ENCODE measurements around the gene GPR37L1. TPM values are rescaled to one million over a fixed set of nuclear protein-coding genes. Genes with fewer than 3 reads are reported as not detected.
"Not testable (repeated sequence)": the region's sequence is repeated elsewhere in the genome, so short reads cannot be mapped to it uniquely, and the experiment has no call there.

GPR37L1 gene
- total and polyA plus RNA-seq, 4 donors: 3.1 to 9.7 (median 6.6) TPM

DNA sequence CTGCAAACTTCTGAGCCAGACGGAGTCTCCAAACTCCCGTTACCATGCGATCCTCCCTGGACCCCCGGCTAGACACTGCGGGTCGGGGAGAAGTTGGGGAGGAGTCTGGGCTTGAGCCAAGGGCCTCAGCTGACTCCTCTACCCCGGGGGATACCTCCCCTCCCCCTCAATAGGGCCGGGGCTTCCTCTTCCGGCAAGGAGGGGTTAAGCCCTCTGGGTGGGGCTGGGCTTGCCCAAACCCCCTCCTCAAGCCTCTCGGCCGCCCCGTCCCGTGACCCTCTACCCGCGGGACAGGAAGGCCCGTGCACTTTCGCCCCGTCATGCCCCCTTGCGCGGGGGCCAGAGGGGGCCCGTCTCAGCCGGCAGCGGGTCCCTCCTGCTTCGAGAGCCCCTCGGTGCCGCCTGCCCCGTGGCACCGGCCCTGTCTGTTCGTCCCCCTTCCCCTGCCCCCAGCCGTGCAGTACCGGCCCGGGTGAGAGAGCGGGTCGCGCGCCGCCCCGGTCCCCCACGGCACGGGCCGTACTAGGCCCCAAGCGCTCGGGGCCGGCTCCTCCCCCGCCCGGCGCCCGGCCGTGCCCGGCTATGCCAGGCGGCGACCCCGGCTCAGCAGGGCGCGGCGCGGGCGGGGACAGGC lies 21.2 kb downstream of the GPR37L1 start:
- 0% methylated on average over 51 of the region's 58 CpGs for WGBS (ENCODE audit: insufficient coverage)
- H3K4me1 ChIP-seq (ENCODE audit: control insufficient read depth, insufficient read depth, low read length): peaks cover 45% of the 10 kb centered on the region
- H3K36me3 ChIP-seq (ENCODE audit: control insufficient read depth, insufficient read depth, low read length): peaks cover 17% of the 10 kb centered on the region

DNA sequence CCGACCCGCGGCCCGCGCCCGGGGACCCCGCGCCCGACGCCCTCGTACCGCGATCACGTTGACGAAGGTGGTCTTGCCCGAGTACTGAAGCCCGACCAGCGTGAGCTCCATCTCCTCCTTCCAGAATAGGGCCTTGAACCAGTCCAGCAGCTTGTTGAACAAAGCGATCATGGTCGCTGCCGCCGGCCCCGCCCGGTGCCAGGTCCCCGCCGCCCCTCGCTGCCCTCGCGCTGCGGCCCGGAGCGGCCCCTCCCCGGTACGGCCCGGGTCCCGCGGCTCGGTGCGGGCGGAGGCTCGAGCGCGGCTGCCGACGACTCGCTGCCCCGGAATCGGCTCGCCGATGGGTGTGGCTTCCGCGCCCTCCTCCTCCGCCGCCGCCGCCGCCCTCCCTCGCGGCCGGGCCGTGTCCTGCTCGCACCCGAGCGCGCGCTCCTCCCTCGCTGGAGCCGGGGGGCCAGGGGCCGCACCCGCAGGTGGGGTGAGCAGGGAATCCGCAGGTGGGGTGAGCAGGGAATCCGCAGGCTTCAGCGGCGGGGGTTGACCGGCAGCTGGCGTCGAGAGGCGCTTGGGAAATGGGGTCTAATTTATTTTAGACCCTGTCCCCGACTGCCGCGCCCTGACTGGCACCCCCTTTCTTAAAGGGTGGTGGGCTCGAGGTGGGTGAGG lies 21.8 kb downstream of the GPR37L1 start, which contains the start of gene ARL8A:
ARL8A (minus strand) TSS at position 336 of the 666 bp plus-strand sequence; CDS start at position 171, 165 bp downstream.
- DNase-seq (ENCODE audit: low read depth in 4 of 6, low spot score in 6 of 6): peak in 2 of 6 donors; percentile 86 to 87
- peak within 1 kb of the TSS; percentile 92 for H3K27ac ChIP-seq (ENCODE audit: low read depth, low read length)
- no peaks in the 10 kb centered on the region for H3K9me3 ChIP-seq (ENCODE audit: control insufficient read depth, insufficient read depth, low read length)
- H3K36me3 ChIP-seq (ENCODE audit: control insufficient read depth, insufficient read depth, low read length): peaks cover 16% of the 10 kb centered on the region
- peaks cover 42% of the 10 kb centered on the region for H3K4me1 ChIP-seq (ENCODE audit: control insufficient read depth, insufficient read depth, low read length)
- H3K27me3 ChIP-seq (ENCODE audit: control insufficient read depth, insufficient read depth, low read length): no peaks in the 10 kb centered on the region
- 0% methylated on average over 80 of the region's 82 CpGs for WGBS (ENCODE audit: insufficient coverage)
- peak within 1 kb of the TSS; percentile 88 for H3K4me3 ChIP-seq (ENCODE audit: low read depth, low read length)

More for the DNA sequence above, 21.2 kb downstream of the GPR37L1 start:
- Histone ChIP-seq H3K27me3 (ENCODE audit: control insufficient read depth, insufficient read depth, low read length) (no peaks in the 10 kb centered on the region), H3K4me3 (ENCODE audit: low read depth, low read length) (peak overlapping the region; percentile 88), H3K9me3 (ENCODE audit: control insufficient read depth, insufficient read depth, low read length) (no peaks in the 10 kb centered on the region), H3K27ac (ENCODE audit: low read depth, low read length) (peak overlapping the region; percentile 87)
- DNase-seq (ENCODE audit: low read depth in 4 of 6, low spot score in 6 of 6): peak in 2 of 6 donors; percentile 77 to 85

DNA sequence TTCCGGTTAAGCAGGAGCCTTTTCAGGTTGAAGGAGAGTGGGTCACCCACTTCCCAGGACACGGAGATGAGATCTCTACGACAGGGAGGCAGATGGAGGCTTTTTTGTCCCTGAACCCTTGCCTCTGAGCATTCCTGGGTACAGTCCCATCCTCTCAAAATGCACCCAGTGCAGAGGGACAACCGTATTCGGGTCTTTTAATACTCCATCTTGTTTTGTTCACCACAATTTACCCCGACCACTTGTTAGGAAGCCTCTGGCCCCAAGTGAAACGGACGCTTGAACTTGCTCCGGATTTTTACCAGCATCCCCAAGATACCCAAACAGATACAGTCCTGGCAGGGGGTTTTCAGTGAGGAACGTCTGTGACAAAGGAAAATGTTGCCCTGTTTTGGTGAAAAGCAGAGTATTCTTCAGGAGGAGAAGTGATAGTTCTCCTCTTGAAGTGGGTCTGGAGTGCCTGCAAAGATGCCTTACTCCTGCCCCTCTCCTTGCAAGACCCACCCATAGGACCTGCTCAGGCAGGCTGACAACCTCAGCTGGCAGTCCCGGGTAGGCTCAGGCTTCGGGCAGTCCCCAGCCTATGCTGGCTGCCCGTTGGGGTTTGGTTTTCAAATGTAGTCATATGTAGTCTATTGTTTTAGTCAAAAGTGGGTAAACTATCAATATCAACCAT lies 22.5 kb downstream of the GPR37L1 start:
- Histone ChIP-seq H3K36me3 (ENCODE audit: control insufficient read depth, insufficient read depth, low read length) (peaks cover 10% of the 10 kb centered on the region), H3K27me3 (ENCODE audit: control insufficient read depth, insufficient read depth, low read length) (no peaks in the 10 kb centered on the region), H3K9me3 (ENCODE audit: control insufficient read depth, insufficient read depth, low read length) (no peaks in the 10 kb centered on the region), H3K4me3 (ENCODE audit: low read depth, low read length) (peak overlapping the region; percentile 86), H3K4me1 (ENCODE audit: control insufficient read depth, insufficient read depth, low read length) (peaks cover 40% of the 10 kb centered on the region), H3K27ac (ENCODE audit: low read depth, low read length) (peak overlapping the region; percentile 92)
- 0% methylated on average over 6 of the region's 13 CpGs for WGBS (ENCODE audit: insufficient coverage)
- peak in 2 of 6 donors; percentile 48 to 60 for DNase-seq (ENCODE audit: low read depth in 4 of 6, low spot score in 6 of 6)

DNA sequence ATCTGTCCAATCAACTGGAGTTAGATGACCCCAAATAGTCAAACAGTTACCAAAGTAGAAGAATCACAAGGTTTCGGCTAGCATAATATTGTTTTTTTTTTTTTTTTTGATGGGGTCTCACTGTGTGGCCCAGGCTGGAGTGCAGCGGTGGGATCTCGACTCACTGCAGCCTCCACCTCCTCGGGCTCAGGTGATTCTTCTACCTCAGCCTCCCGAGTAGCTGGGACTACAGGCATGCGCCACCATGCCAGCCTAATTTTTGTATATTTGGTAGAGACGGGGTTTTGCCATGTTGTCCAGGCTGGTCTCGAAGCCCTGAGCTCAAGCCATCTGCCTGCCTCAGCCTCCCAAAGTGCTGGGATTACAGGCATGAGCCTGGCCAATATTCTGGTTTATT lies 23.0 kb downstream of the GPR37L1 start:
- Histone ChIP-seq H3K4me3 (ENCODE audit: low read depth, low read length) (peak overlapping the region; percentile 86), H3K36me3 (ENCODE audit: control insufficient read depth, insufficient read depth, low read length) (peaks cover 10% of the 10 kb centered on the region), H3K4me1 (ENCODE audit: control insufficient read depth, insufficient read depth, low read length) (peaks cover 38% of the 10 kb centered on the region)
- not testable (repeated sequence) for H3K27me3 ChIP-seq (ENCODE audit: control insufficient read depth, insufficient read depth, low read length); H3K9me3 ChIP-seq (ENCODE audit: control insufficient read depth, insufficient read depth, low read length); H3K27ac ChIP-seq (ENCODE audit: low read depth, low read length); DNase-seq (ENCODE audit: low read depth in 4 of 6, low spot score in 6 of 6)
- WGBS (ENCODE audit: insufficient coverage): 100% methylated on average over 6 of the region's 8 CpGs

DNA sequence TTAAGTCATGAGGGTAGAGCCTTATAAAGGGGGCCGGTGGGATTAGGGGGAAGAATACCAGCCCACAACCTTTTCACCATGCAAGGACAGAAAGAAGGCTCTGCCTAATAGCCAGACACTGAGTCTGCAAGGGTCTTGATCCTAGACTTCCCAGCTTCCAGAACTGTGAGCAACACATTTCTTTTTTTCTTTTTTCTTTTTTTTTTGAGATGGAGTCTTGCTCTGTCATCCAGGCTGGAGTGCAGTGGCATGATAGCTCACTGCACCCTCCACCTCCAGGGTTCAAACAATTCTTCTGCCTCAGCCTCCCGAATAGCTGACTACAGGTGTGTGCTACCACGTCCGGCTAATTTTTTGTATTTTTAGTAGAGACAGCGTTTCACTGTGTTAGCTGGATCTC lies 23.6 kb downstream of the GPR37L1 start:
- no peak for DNase-seq (ENCODE audit: low read depth in 4 of 6, low spot score in 6 of 6)
- Histone ChIP-seq H3K9me3 (ENCODE audit: control insufficient read depth, insufficient read depth, low read length) (no peaks in the 10 kb centered on the region), H3K4me1 (ENCODE audit: control insufficient read depth, insufficient read depth, low read length) (peaks cover 37% of the 10 kb centered on the region), H3K4me3 (ENCODE audit: low read depth, low read length) (no peak overlapping the region), H3K27me3 (ENCODE audit: control insufficient read depth, insufficient read depth, low read length) (no peaks in the 10 kb centered on the region), H3K27ac (ENCODE audit: low read depth, low read length) (no peak overlapping the region), H3K36me3 (ENCODE audit: control insufficient read depth, insufficient read depth, low read length) (peaks cover 10% of the 10 kb centered on the region)
- whole genome bisulfite sequencing (ENCODE audit: insufficient coverage): no CpG with 5 or more reads among the region's 5 CpGs

DNA sequence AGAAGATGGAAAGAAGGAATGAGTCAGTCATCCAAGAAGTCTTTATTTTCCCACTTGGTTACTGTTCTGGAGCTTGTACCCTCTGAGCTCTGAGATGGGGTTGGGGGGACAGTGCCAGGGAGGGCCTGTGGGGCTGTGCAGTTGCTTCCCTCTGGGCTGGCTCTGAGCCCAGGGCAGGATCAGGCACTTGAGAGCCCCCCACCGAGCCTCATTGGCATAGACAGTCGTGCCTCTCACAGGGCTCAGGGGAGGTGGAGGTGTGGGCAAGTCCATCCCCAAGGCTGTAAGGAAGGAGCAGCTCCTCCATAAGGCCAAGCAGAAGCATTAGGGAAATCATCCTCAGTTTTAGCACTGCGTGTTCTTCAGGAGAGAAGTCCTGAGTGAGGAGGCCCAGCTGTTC lies 24.3 kb downstream of the GPR37L1 start:
- Histone ChIP-seq H3K27ac (ENCODE audit: low read depth, low read length) (no peak overlapping the region), H3K9me3 (ENCODE audit: control insufficient read depth, insufficient read depth, low read length) (no peaks in the 10 kb centered on the region), H3K36me3 (ENCODE audit: control insufficient read depth, insufficient read depth, low read length) (peaks cover 10% of the 10 kb centered on the region), H3K27me3 (ENCODE audit: control insufficient read depth, insufficient read depth, low read length) (no peaks in the 10 kb centered on the region), H3K4me1 (ENCODE audit: control insufficient read depth, insufficient read depth, low read length) (peaks cover 30% of the 10 kb centered on the region), H3K4me3 (ENCODE audit: low read depth, low read length) (no peak overlapping the region)
- WGBS (ENCODE audit: insufficient coverage): 53% methylated on average over 3 of the region's 3 CpGs
- DNase-seq (ENCODE audit: low read depth in 4 of 6, low spot score in 6 of 6): no peak

DNA sequence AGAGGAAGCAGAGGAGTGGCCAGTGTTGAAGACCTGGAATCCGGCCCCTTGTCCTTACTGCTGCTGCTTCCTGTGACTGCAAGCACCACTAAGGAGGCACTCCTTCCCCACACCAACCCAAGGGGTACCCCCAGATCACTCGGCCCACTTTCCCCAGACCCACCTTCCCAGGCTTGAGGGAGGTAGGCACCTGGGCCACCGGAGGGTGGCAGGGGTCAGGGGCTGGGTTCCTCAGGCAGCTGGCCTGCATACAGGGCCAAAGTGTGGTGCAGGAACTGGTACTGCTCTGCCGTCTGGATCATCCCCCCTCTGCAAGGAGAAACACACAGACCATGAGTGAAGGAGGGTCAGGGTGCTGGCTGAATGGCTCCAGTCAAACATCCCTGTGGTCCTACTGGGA lies 25.7 kb downstream of the GPR37L1 start:
- no peak overlapping the region for H3K27ac ChIP-seq (ENCODE audit: low read depth, low read length)
- no peak overlapping the region for H3K4me3 ChIP-seq (ENCODE audit: low read depth, low read length)
- DNase-seq (ENCODE audit: low read depth in 4 of 6, low spot score in 6 of 6): no peak
- 92% methylated on average over 3 of the region's 4 CpGs for WGBS (ENCODE audit: insufficient coverage)
- H3K36me3 ChIP-seq (ENCODE audit: control insufficient read depth, insufficient read depth, low read length): no peaks in the 10 kb centered on the region
- no peaks in the 10 kb centered on the region for H3K9me3 ChIP-seq (ENCODE audit: control insufficient read depth, insufficient read depth, low read length)
- peaks cover 16% of the 10 kb centered on the region for H3K4me1 ChIP-seq (ENCODE audit: control insufficient read depth, insufficient read depth, low read length)
- no peaks in the 10 kb centered on the region for H3K27me3 ChIP-seq (ENCODE audit: control insufficient read depth, insufficient read depth, low read length)

DNA sequence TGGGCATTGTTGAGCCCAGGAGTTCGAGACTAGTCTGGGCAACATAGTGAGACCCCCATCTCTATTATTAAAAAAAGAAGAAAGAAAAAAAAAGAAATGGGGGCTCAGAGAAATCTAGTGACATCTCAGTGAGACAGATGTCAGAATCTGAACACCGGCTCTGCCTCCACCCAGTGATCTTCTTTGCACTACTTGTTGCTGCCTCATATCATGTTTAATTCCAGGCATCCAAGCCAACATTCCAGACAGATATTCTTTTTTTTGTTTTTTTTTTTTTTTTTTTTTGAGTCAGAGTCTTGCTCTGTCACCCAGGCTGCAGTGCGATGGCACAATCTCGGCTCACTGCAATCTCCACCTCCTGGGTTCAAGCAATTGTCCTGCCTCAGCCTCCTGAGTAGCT lies 26.8 kb downstream of the GPR37L1 start:
- Histone ChIP-seq H3K4me1 (ENCODE audit: control insufficient read depth, insufficient read depth, low read length) (peaks cover 13% of the 10 kb centered on the region), H3K27ac (ENCODE audit: low read depth, low read length) (no peak overlapping the region), H3K9me3 (ENCODE audit: control insufficient read depth, insufficient read depth, low read length) (no peaks in the 10 kb centered on the region), H3K36me3 (ENCODE audit: control insufficient read depth, insufficient read depth, low read length) (no peaks in the 10 kb centered on the region), H3K27me3 (ENCODE audit: control insufficient read depth, insufficient read depth, low read length) (no peaks in the 10 kb centered on the region), H3K4me3 (ENCODE audit: low read depth, low read length) (no peak overlapping the region)
- DNase-seq (ENCODE audit: low read depth in 4 of 6, low spot score in 6 of 6): no peak
- no CpG with 5 or more reads among the region's 4 CpGs for WGBS (ENCODE audit: insufficient coverage)

DNA sequence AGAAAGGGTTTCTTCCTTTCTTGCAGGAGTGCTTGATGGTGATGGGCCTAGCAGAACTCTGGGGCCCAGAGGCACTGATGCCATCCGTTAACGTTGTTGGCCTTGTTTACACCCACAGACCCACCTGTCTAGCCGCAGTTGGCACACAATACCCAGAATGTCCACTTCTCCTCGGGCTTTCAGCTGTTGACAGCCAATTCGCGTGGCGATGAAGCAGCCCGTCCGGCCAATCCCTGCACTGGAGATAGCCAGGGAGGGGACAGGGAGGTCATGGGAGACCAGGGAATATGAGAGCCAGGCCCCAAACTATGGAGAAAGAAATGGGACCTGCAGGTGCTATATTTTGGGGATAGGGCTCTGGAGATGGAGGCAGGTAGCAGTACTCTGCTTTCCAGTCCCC lies 27.5 kb downstream of the GPR37L1 start:
- DNase-seq (ENCODE audit: low read depth in 4 of 6, low spot score in 6 of 6): no peak
- no peak overlapping the region for H3K4me3 ChIP-seq (ENCODE audit: low read depth, low read length)
- no peaks in the 10 kb centered on the region for H3K9me3 ChIP-seq (ENCODE audit: control insufficient read depth, insufficient read depth, low read length)
- no peaks in the 10 kb centered on the region for H3K36me3 ChIP-seq (ENCODE audit: control insufficient read depth, insufficient read depth, low read length)
- H3K4me1 ChIP-seq (ENCODE audit: control insufficient read depth, insufficient read depth, low read length): peaks cover 18% of the 10 kb centered on the region
- WGBS (ENCODE audit: insufficient coverage): 85% methylated on average over 6 of the region's 9 CpGs
- no peaks in the 10 kb centered on the region for H3K27me3 ChIP-seq (ENCODE audit: control insufficient read depth, insufficient read depth, low read length)
- H3K27ac ChIP-seq (ENCODE audit: low read depth, low read length): no peak overlapping the region
